Superior temporal gyrus (tissue), 1 donor: ENCODE measurements around the gene RELN.

Experiments
- DNase-seq: peaks from one replicate; pipeline ENCODE4 v3.0.0-alpha.2; 2016; ENCODE audit errors: extremely low spot score

Gene RELN

DNA sequence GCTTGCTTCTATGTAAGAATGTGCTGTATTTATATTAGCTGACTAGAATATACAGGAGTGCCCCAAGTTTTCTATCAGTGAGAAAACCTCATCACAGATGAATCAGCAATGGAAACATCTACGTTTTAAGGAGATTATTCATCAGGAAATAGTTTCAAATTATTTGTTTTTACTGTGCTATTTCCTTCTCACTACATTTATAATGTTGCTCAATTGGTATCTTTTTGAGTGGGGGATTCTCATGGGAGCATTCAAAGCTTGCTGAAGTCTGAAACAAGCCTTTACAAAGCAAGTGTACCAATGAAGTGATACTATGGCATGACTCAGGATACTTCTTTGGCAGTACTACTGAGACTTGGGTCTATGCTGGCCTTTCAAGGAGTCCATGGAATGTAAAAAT lies 352.4 kb downstream of the RELN start:
- no peak for DNase-seq

DNA sequence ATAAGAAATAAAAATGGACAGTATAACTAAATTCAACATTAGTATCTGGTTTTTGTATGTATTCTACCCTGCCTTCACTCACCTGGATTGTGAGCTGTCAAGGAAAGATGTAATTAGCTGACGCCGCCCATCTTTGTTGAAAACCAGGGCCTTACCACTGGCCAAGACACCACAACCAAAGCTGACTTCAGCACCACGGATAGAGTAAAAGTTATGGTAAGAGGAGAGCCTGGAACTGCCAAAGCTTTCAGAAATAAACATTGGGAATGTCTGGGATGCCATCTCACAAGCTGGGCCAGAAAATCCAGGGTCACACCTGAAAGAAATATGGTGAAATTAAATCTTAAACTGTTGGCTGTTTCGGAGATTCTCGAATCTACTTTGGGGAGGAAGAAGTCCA lies 353.3 kb downstream of the RELN start:
- no peak for DNase-seq

DNA sequence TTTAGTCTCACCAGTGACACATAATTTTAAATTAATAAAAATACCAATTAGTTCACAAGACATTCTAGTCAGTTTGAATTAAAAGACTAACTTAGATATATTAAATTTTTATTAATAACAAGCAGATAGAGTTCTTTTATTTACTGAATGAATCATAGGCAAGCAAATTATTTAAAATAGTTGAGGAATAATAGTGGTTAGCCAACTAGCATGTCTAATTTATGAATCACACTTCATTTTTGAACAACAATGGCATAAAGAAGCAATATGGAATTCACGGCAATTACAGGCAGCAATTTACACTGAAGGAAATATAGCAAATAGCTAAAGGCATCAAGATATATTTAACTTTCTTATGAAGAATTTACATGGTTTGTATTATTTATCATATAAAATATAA lies 356.5 kb downstream of the RELN start:
- no peak for DNase-seq

DNA sequence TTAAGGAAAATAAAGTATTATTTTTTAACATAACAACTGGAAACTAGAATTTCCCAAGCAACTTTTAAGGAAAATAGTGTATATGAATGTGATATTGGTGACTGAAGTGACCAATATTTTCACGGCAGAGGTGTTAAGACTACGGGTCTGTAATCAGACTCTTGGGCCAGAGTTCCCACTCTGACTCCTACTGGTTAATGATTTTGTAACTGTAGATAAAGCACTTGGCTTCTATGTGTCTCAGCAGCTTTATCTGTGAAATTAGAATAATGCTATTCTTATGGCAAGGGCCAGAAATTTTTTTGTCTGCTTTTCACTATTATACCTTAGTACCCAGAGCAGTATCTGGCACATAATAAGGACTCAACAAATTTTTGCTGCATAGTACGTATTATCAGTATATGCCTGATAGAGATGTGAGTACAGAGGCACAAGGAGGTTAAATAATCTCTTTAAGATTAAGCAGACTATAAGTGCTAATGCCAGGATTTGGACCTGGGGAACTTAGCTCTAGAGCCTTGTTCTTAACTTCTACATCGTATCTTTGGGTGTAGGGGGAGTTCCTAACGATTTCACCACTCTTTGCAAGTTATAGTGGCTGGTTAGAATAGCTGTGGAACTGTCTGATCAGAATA lies 357.3 kb downstream of the RELN start:
- no peak for DNase-seq

DNA sequence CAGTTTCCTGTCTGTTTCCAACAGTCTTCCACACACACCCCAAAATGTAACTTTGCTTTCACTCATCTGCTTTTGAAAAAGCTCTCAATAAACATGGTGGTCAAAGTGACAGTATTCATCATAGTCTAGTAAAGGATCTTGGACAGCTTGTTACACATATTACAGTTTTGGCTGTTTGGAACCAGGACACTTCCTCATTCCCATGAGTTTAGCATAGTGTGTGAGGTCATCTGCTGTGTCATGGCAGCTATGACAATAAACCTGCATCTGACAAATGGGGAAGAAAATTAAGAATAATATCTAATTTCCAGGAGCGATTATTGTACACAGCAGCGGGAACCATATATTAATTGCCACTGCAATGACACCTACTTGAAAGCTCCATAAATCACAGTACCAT lies 359.1 kb downstream of the RELN start:
- DNase-seq, result no peak

DNA sequence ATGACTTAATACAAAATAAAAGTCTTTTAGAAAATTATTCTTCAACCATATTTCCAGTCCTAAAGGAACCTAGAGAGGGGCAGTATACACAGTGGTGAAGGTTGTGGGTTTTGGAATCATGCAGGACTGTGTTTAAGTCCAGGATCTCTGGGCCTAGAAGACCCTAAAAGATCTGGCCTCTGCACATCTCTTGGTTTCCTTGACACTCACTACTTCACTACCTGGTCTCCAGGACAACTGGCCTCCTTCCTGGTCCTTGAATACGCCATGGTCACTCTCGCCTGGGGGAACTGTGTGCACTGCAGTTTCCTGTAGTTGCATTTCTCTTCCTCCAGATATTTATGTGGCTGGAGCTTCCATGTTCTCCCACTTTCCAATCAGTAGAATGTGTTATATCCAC lies 360.7 kb downstream of the RELN start:
- no peak for DNase-seq

DNA sequence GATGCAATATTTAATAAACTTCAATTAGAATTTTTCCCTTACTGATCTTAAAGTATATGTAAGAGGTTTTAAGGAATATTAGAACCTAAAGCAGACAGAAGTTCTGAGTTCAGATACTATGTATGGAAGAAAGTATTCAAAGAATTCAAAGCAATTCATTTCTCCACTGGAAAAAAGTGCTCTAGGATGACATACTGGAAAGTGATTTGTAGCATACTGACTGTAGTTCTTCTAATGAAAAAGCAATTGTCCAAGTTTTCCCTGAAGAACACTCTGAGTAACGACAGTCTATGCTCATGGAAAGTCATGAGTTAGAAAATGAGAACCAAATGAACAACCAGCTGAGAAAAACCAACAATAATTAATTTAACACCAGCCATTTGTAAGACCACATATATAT lies 362.7 kb downstream of the RELN start:
- no peak for DNase-seq

DNA sequence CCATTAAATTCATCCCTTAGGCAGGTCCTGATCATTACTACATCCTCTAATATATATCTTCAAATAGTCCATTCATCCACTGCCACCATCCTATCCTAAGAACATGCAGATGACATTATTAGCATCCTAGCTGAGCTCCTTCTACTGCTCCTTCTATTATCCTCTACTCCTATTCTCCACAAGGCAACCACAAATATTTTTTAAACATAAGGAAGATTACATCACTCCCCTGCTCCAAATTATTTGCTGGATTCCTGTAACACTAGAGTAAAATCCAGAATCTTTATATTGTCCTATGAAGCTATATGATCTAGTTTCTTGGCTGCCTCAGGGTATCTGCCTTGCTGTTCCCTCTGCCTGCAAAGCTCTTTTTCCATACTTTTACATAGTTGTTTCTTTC lies 367.2 kb downstream of the RELN start:
- no peak for DNase-seq

DNA sequence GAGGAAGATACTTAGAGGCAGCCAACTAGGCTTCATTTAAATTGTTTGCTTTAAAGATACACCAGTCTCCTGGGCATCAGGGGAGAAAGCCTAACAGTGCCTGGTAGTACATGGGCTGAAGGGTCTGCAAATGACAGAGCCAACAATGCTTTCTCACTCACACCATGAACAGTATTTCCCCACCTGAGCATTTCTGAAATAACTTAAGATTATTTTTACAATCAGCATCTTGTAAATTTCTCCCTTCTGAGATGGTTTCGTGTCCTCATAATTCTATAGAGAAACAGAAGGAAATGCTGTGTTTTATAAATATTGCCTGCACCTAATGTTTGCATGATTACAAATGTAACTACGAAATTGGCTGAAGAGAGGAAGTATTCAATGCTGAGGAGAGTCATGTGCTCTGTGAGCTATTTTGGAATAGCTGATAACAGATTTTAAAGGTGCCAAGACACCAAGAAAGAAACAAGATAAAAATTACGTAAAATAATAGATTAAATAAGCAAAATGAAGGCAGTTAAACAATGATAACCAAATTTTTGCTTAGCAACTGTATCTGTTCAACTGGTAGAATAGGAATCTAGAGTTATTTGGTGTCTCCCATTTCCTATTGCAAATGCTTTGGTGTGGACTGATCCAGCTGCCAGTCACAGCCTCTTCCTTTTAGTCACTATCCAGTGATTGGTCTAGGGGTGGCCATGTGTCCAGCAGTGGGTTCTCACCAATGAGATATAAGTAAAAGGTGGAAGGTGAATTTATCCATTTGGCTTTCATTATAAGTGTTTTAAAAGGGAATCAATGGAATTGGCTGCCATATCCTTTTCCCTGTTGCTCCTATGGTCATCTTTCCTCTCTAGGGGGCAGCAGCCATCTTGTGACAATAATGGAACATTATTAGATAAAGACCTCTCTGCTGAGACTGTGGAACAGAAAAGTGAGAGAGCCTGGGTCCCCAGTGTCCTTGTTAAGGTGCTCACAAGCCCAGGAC lies 375.5 kb downstream of the RELN start:
- no peak for DNase-seq

DNA sequence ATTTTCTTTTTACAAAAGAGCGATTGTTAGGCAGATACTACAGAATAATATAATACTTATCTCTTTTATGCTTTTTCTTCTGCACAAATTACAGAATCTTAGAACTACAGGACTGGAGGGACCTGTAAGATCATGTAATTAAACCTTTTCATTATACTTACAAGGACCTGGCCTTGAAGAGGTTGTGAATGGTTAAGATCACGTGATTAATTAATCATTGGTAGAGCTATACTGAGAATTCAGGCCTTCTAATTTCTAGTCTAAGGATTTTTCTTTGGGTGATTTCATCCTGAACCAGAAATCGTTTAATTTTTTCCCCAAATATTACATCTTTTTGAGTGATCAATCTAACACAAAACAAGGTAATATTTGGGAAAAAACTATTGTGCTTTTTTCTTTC lies 379.7 kb downstream of the RELN start:
- no peak for DNase-seq

DNA sequence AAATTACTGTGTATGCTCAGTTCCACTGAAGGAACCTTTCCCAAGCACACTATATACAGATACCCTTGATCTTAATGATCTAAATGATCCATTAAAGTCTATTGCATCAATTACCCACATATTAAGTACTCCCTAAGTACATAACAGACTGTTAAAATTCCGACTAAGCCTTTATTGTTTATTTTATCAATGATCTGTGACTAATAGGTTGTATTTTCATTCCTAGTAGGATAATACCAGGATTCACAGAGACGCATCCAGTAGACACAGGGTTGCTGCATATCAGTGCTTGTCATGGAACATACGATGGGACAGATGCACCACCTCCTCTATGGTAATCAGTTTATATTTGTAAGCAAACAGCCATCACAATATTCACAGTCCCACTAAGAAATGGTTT lies 383.8 kb downstream of the RELN start:
- no peak for DNase-seq

DNA sequence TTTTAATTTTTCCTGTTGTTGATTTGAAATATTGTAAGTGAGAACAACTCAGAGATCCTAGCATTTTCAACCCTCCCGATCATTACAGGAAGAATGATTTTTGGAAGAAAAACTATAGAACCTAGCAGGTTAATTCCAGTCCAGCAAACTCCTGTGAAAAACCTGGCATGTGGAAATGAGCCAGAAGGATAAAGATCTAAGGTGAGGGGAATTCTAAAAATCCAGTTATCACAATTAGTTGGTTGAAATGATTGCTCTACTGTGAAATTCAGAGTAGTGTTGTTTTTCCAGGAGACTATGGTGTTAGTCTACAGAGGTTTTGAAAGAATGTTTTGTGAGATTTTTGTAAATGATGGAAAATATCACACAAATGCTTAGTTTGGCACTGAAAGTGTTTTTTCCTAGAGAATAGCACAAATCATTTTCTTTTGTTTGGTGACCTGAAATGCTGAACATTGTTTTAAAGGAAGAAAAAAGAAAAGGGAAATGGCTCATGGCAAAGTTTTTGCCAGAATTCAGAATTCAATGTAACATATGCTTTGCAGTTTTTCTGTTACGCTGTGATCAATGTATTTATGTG lies 391.0 kb downstream of the RELN start:
- DNase-seq, result no peak

DNA sequence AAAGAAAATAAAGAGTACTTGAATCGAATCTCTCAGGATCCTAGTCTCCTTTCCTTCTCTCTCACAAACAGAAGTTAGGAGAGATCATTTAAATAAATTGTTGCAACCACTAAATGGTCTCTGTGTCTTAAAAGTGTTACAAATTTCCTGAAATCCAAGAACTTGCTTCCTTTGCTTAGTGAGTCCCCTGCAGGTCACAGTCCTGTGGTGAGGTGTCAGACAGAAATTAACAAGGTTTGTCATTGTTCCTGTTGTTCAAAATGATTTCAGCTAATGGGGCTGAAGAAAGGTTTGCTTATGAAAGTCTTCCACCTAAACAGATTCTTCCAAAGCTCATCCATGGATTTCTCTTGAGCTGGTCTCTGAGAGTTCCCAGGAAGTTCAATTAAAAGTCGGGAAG lies 391.9 kb downstream of the RELN start:
- no peak for DNase-seq

DNA sequence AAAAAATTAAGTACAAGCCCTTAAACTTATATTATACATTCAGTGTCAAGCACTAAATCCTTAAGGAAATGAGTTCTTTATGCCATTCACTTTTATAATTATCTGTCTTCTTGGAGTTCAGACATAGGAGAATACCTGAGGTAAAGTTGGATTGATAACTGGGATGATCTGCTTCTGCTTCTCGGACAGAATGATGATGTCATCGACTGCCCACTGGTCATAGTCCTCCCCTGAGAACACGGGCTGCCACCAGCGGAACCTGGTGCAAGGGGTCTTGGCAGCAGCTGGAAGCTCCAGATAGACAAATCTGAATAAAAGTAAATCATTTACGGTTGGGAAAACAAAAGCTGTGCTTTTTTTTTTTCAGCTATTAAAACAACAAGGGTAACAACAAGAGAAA lies 395.3 kb downstream of the RELN start:
- DNase-seq, result no peak

DNA sequence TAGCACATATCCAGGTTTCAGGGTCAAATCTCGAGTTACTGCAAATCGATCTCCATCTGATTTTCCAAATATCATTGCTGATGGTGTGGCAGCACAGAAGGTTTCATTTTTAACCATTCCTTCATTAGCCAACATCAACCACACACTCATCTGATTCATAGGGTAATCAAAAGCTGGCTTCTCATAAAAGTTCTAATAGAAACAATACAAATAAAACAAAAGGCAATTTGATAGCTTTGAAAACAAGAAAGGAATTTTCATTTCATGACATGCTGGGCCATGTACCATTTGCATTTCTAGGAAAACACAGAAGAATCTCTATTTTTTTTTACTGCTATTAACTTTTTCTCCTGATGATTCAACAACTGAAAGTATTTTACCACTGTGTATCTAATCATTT lies 395.8 kb downstream of the RELN start:
- DNase-seq, result no peak

DNA sequence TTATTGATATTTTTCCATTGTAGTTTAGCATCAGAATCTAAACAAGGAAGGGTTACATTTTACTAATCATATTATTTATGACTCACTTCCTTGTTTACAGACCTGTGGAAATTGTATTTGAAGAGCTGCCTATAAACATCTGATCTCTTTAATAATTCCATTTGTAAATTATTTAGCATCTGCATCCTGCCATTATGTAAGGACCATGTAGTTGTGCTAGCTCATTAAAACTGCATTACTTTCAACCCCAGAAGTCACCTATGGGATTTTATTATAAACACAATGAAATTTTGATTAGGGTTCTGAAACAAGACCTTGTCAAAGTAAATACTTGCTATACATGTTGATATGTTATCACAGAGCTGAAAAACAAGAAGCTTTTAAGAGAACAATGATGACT lies 396.6 kb downstream of the RELN start:
- DNase-seq, result no peak

DNA sequence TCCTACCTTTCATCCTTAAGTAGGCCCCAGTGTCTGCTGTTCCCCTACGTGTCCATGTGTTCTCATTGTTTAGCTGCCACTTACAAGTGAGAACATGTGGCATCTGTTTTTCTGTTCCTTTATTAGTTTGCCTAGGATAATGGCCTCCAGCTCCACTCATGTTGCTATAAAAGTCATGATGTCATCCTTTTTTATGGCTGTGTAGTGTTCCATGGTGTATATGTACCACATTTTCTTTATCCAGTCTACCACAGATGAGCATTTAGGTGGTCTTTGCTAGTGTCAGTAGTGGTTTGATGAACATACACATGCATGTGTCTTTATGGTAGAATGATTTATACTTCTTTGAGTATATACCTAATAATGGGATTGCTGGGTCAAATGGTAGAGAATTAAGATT lies 397.3 kb downstream of the RELN start:
- DNase-seq, result no peak

DNA sequence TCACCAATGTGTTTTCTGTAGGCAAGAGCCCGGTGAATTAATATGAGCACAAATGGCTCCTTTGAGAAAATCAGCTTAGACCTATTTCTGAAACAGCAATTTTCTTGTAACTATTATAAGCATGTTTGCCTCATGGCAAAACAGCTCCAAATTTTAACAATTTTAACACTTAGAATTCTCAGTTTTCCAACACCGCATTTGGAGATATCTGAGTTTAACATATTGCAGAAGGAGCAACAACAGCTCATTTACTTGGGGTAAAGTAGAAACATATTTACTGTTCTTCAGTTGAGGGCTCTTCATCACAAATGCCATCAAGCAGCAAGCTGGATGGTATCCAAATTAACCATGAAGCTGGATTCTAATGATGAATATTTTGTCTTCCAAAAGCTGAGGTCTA lies 409.4 kb downstream of the RELN start:
- DNase-seq, result no peak

DNA sequence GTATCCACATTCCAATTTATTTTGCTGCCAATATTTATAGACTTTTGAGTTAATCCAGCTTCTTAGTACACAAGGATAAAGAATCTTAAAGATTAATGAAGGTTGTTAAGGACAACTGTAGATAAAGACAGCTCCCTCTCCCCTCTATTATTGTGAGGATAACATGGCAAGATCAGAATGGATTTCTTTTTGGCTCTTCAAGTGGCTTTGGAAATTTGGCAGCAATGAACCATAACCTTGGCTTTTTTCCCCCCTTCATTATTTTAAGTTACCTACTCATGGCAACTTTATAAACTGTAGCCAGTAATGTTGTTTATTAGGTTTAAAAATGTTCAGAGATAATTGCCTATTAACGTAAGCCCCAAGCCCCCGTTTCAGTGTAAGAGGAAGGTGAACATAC lies 412.4 kb downstream of the RELN start:
- DNase-seq, result no peak

DNA sequence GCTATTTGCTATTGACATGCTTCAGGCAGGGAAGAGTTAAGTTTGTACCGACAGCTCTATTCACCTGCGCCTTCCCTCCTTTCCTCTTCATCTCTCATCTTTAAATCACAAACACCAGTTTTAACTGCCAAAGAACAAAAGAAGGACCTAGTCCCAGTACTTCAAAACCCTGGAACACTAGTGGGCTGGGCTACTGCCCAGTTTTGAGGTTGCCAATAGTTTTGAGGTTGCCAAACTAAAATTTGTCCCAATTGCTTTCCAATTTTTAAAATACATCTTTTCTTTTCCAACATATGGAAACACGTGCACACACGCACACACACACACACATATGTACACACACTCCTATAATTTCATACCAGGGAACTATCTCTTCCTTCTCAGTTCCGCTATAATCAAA lies 412.8 kb downstream of the RELN start:
- DNase-seq, result no peak

DNA sequence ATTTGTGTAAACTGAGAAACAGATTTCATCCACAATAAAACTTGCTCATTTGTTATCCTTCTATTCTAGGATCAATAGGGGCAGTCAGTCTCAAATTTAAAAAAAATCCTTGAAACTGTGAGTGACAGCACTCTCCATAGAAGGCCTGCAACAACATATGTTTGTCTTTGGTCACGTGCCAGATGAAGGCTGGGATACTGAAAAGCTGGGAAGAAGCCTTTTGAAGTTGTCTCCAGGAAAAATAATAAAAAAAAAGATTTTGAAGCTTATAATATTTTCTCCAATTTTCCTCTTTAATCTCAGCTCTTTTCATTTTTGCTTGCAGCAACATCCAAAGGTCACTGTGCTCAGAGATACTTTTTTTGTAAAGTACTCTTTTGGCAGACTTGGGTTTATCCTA lies 414.9 kb downstream of the RELN start:
- no peak for DNase-seq

DNA sequence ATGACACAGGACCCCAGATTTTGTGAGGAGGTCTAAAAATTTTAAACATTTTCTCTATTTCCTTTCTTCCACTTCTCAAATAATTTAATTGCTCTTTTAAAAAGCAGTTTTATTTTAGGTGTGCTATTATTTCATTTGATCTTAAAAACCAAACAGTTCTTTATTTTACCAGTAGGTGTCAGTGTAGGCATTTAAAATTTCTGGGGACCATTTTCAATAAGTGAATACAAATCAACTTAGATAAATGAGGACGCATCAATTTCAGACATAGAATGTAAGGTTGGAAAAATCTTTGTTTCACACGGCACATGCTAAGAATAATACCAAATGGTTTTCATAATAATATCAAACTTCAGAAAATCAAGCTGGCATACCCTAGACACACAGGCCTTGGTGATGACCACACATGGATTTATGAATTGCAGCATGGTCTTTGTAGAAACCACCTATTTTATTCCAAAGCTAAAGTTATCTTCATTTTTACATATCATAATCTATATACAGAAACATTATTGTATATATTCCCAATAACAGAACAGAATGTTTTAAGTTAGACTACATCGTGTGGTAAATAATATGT lies 415.9 kb downstream of the RELN start:
- DNase-seq, result peak; percentile 89

DNA sequence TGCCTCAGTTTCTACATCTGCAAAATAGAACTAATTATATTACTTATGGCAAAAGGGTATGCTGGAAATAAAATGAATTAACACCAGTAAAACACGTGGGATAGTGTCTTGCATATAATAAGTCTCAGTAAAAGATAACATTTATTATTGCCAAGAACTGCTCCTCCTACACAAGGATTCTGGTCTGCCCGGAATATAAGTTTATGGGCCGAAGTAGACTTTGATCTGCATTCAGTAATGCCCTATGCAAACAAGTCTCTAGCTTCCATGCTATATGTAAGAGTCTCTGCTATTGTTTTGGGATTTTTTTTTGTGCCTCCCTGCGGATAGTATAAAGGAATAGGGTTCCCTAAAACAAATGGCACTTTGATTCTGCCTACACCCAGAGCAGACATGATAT lies 417.9 kb downstream of the RELN start:
- DNase-seq, result no peak
